ENCODE data around the gene CD53. TPM values are rescaled to one million over a fixed set of nuclear protein-coding genes. Genes with fewer than 3 reads are reported as not detected.
"Not testable (repeated sequence)": the region's sequence is repeated elsewhere in the genome, so short reads cannot be mapped to it uniquely, and the experiment has no call there.

CD53 gene, protein sequence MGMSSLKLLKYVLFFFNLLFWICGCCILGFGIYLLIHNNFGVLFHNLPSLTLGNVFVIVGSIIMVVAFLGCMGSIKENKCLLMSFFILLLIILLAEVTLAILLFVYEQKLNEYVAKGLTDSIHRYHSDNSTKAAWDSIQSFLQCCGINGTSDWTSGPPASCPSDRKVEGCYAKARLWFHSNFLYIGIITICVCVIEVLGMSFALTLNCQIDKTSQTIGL
- 10 to 100 TPM in 2 of 4 donors, 1 to 10 TPM in 2; 6.2 to 11.1 (median 9.3) TPM for total RNA-seq

DNA sequence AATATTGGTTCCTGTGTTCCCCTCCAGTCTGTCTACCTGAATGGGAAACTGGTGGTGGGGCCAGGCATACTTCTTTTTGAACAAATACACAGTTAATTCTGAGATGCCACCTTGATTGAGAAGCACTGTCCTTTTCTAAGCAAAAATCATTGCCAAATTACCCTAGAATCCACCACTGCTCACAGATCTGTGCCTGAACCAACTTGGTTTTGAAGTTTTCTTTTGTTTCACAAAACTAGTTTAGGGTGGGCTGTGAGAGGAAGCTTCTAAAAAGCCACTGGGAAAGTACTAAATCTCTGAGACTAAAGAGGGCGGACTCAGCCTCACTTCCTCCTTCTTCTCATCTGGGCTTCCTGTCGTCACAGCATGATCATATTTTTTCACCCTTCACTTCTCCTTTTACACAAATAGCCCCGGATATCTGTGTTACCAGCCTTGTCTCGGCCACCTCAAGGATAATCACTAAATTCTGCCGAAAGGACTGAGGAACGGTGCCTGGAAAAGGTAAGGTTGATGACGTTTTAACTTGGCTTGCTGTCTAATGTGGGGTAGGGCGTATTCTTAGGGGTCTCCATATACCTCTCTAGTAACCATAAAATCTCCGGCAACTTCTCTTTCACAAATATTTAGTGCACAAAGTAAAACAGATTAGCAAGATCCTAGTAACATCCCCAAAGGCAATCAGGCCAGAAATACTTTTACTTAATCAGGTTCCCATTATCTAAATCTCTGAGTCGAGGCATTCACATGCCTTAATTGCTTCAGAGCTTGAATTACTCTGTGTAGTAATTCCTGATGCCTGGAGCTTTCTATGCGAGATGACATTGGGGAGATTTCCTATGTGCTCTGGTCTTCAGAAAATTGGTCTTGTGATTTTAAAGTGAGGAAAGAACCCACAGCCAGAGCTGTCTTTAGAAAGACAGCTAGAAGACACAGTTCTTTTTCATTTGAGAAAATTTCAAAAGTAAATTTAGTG lies at the start of gene CD53:
Gene CD53 (plus strand): TSS at position 404 of the 976 bp plus-strand sequence. CDS start 18,261 bp downstream, outside the sequence.
- DNase-seq (ENCODE audit: low spot score in 2 of 2): no peak
- TF ChIP-seq, protein P1, sequence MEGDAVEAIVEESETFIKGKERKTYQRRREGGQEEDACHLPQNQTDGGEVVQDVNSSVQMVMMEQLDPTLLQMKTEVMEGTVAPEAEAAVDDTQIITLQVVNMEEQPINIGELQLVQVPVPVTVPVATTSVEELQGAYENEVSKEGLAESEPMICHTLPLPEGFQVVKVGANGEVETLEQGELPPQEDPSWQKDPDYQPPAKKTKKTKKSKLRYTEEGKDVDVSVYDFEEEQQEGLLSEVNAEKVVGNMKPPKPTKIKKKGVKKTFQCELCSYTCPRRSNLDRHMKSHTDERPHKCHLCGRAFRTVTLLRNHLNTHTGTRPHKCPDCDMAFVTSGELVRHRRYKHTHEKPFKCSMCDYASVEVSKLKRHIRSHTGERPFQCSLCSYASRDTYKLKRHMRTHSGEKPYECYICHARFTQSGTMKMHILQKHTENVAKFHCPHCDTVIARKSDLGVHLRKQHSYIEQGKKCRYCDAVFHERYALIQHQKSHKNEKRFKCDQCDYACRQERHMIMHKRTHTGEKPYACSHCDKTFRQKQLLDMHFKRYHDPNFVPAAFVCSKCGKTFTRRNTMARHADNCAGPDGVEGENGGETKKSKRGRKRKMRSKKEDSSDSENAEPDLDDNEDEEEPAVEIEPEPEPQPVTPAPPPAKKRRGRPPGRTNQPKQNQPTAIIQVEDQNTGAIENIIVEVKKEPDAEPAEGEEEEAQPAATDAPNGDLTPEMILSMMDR (IDR thresholded peaks at IDR 0.05): no peak
- no peak for TF ChIP-seq EP300 (IDR thresholded peaks at IDR 0.05)
- TF ChIP-seq POLR2AphosphoS5 (IDR thresholded peaks at IDR 0.05): no peak
- peak in 1 of 2 donors; percentile 50 for TF ChIP-seq POLR2A (IDR thresholded peaks at IDR 0.05)
- Histone ChIP-seq H3K36me3 (no peaks in the 10 kb centered on the region), H3K27me3 (no peaks in the 10 kb centered on the region), H3K27ac (peak within 1 kb of the TSS; percentile 54), H3K4me3 (peak within 1 kb of the TSS; percentile 39), H3K4me1 (no peaks in the 10 kb centered on the region), H3K9me3 (no peaks in the 10 kb centered on the region)
- 52% methylated on average over 11 of the region's 11 CpGs for WGBS

DNA sequence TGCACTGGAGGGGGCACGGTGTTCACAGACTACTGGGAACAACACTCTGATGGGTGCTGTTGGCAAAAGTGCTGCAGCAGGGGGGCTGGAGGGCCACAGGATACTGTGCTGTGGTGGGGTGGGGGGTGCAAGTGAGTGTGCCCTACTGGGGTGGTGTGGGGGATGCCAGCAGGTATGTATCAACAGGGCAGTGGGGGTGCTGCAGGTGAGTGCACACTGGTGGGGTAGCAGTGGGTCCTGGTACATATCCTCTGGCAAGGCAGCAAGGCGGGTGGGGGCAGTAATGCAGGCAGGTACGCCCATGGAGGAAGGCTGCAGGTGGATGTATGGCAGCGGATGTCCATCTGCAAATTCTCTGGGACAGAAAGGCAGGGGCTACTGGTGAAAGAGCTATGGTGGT lies 48.8 kb upstream of the CD53 start:
- no peaks in the 10 kb centered on the region for H3K9me3 ChIP-seq
- 63% methylated on average over 1 of the region's 4 CpGs for WGBS

DNA sequence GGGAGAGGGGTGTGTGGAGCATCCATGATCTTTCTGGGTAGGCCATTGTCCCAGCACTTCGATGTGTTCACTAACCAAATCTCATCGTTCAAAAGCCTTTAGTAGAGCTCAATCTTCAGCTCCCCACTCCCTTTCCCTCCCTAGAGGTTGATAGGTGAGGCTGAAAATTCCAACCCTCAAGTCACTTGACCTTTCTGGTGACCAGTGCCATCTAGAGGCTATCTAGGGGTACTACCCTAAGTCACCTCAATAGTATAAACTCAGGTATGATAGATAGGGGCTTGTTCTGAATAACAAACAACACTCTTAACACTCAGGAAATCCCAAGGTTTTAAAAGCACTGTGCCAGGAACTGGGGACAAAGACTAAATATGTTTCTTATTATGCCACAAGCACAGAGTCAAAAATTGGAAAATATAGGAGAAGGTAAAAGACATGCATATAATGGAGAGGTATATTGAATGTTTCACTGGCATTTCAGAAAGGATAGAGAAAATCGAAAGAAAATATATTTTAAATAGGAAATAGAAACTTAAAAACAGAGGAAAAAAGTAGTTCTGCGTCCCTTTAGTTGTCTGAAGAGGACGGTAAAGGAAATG lies 42.9 kb upstream of the CD53 start:
- WGBS: 56% methylated on average over 5 of the region's 5 CpGs
- H3K27me3 ChIP-seq: no peaks in the 10 kb centered on the region
- no peaks in the 10 kb centered on the region for H3K9me3 ChIP-seq
- H3K4me1 ChIP-seq: no peaks in the 10 kb centered on the region
- H3K27ac ChIP-seq: no peak overlapping the region
- H3K36me3 ChIP-seq: no peaks in the 10 kb centered on the region
- DNase-seq (ENCODE audit: low spot score in 2 of 2): no peak
- TF ChIP-seq POLR2AphosphoS5 (IDR thresholded peaks at IDR 0.05) (no peak), POLR2A (IDR thresholded peaks at IDR 0.05) (no peak)
- TF ChIP-seq, protein P1 (IDR thresholded peaks at IDR 0.05): peak in 1 of 2 donors; percentile 56
- H3K4me3 ChIP-seq: no peak overlapping the region

More for the DNA sequence above, 48.8 kb upstream of the CD53 start:
- TF ChIP-seq EP300 (IDR thresholded peaks at IDR 0.05) (no peak), POLR2AphosphoS5 (IDR thresholded peaks at IDR 0.05) (no peak), POLR2A (IDR thresholded peaks at IDR 0.05) (no peak)
- TF ChIP-seq, protein P1 (IDR thresholded peaks at IDR 0.05): no peak
- Histone ChIP-seq H3K36me3 (no peaks in the 10 kb centered on the region), H3K4me3 (no peak overlapping the region), H3K4me1 (no peaks in the 10 kb centered on the region), H3K27ac (no peak overlapping the region), H3K27me3 (peaks cover 6% of the 10 kb centered on the region)
- peak in 1 of 2 donors; percentile 50 for DNase-seq (ENCODE audit: low spot score in 2 of 2)

DNA sequence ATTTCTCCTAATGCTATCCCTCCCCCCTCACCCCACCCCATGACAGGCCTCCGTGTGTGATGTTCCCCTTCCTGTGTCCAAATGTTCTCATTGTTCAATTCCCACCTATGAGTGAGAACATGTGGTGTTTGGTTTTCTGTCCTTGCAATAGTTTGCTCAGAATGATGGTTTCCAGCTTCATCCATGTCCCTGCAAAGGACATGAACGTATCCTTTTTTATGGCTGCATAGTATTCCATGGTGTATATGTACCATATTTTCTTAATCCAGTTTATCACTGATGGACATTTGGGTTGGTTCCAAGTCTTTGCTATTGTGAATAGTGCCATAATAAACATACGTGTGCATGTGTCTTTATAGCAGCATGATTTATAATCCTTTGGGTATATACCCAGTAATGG lies 39.2 kb upstream of the CD53 start:
- H3K4me1 ChIP-seq; H3K4me3 ChIP-seq; DNase-seq (ENCODE audit: low spot score in 2 of 2); H3K36me3 ChIP-seq; H3K9me3 ChIP-seq; H3K27me3 ChIP-seq; H3K27ac ChIP-seq: not testable (repeated sequence)
- 85% methylated on average over 3 of the region's 3 CpGs for WGBS

DNA sequence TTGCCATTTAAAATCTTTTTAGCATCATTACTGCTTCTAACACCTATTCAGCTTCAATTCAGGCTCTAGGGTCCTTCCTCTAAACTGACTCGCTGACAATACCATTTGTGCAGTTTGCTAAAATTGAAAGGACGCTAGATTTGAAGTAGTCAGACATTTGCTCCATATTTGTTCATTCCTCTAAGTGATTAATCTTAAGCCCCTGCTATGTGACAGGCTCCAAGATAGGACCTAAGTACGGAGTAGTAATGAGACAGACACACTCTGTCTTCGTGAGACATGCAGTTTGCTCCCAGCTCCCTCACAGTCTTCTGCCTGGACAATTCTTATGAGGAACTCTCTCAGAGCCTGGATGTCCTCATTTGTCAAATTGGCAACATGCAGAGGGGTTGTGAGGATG lies 26.1 kb upstream of the CD53 start:
- Histone ChIP-seq H3K27me3 (no peaks in the 10 kb centered on the region), H3K9me3 (no peaks in the 10 kb centered on the region), H3K4me1 (no peaks in the 10 kb centered on the region), H3K4me3 (no peak overlapping the region), H3K36me3 (no peaks in the 10 kb centered on the region), H3K27ac (no peak overlapping the region)
- TF ChIP-seq EP300 (IDR thresholded peaks at IDR 0.05) (no peak), POLR2AphosphoS5 (IDR thresholded peaks at IDR 0.05) (no peak), POLR2A (IDR thresholded peaks at IDR 0.05) (no peak)
- TF ChIP-seq, protein P1 (IDR thresholded peaks at IDR 0.05): no peak
- no peak for DNase-seq (ENCODE audit: low spot score in 2 of 2)
- 61% methylated on average over 4 of the region's 4 CpGs for WGBS

All from suprapubic skin (tissue), 4 donors.